Left hindlimb (tissue), 1 donor: Measurements from ENCODE around the gene PRCD.
"Not testable (repeated sequence)": the region's sequence is repeated elsewhere in the genome, so short reads cannot be mapped to it uniquely, and the experiment has no call there.

Experiments
- DNase-seq: peaks from one replicate; pipeline ENCODE4 v3.0.0-alpha.2; 2018

Gene PRCD

GRCh38 chr17:76558198-76559095 lies 18.6 kb downstream of the PRCD start:
- DNase-seq = no peak

- DNase-seq = not testable (repeated sequence)
These were observed 19.6 kb downstream of the PRCD start for GRCh38 chr17:76559460-76559859.

- DNase-seq = no peak
These were observed 20.4 kb downstream of the PRCD start for GRCh38 chr17:76560036-76560876.

- DNase-seq = no peak
These were observed 21.0 kb downstream of the PRCD start for GRCh38 chr17:76560877-76561221.

- DNase-seq = no peak
These were observed 21.5 kb downstream of the PRCD start for GRCh38 chr17:76561332-76561731.

- DNase-seq = no peak
These were observed 22.0 kb downstream of the PRCD start for GRCh38 chr17:76561799-76562268.

- no peak for DNase-seq
These were observed 22.9 kb downstream of the PRCD start for GRCh38 chr17:76562734-76563148.

GRCh38 chr17:76563359-76563758 lies 23.5 kb downstream of the PRCD start:
- not testable (repeated sequence) for DNase-seq

- not testable (repeated sequence) for DNase-seq
These were observed 25.3 kb downstream of the PRCD start for GRCh38 chr17:76564991-76565727.

- DNase-seq = no peak
These were observed 26.1 kb downstream of the PRCD start for GRCh38 chr17:76565728-76566612.

- no peak for DNase-seq
These were observed 26.7 kb downstream of the PRCD start for GRCh38 chr17:76566613-76566943.

GRCh38 chr17:76566988-76567431 lies 27.2 kb downstream of the PRCD start:
- no peak for DNase-seq

GRCh38 chr17:76567634-76568432 lies 28.0 kb downstream of the PRCD start:
- DNase-seq = no peak

- no peak for DNase-seq
These were observed 29.0 kb downstream of the PRCD start for GRCh38 chr17:76568811-76569221.

- no peak for DNase-seq
These were observed 29.9 kb downstream of the PRCD start for GRCh38 chr17:76569607-76570279.

- no peak for DNase-seq
These were observed 30.6 kb downstream of the PRCD start for GRCh38 chr17:76570457-76570856.

GRCh38 chr17:76570877-76571471 lies 31.1 kb downstream of the PRCD start:
- no peak for DNase-seq

- DNase-seq = no peak
These were observed 32.5 kb downstream of the PRCD start for GRCh38 chr17:76572201-76572910.

GRCh38 chr17:76573096-76573495 lies 33.3 kb downstream of the PRCD start:
- no peak for DNase-seq
